ENCODE results near the gene HRG.
"Not testable (repeated sequence)": the region's sequence is repeated elsewhere in the genome, so short reads cannot be mapped to it uniquely, and the experiment has no call there.

Gene HRG

GRCh38 chr3:186682812-186683211 is 17.0 kb downstream of the HRG start:
- H3K36me3 ChIP-seq (ENCODE audit: control insufficient read depth, insufficient read depth, low read length) = no peaks in the 10 kb centered on the region
- no peaks in the 10 kb centered on the region for H3K4me1 ChIP-seq (ENCODE audit: control insufficient read depth, insufficient read depth, low read length, poor library complexity, severe bottlenecking)
- 65 to 74% methylated on average over 3 of the region's 3 CpGs for WGBS, 2 experiments (ENCODE audit: insufficient coverage in 2 of 2)
- no peak overlapping the region for H3K27ac ChIP-seq (ENCODE audit: low read depth, low read length, severe bottlenecking)
- no peak overlapping the region for H3K4me3 ChIP-seq (ENCODE audit: extremely low read depth, insufficient read depth, low read length, poor library complexity, severe bottlenecking)
- H3K9me3 ChIP-seq (ENCODE audit: control insufficient read depth, low read length) = peaks cover 8% of the 10 kb centered on the region

- Histone ChIP-seq H3K4me3 (ENCODE audit: extremely low read depth, insufficient read depth, low read length, poor library complexity, severe bottlenecking) (no peak overlapping the region), H3K9me3 (ENCODE audit: control insufficient read depth, low read length) (peaks cover 8% of the 10 kb centered on the region), H3K36me3 (ENCODE audit: control insufficient read depth, insufficient read depth, low read length) (no peaks in the 10 kb centered on the region), H3K27ac (ENCODE audit: low read depth, low read length, severe bottlenecking) (no peak overlapping the region), H3K4me1 (ENCODE audit: control insufficient read depth, insufficient read depth, low read length, poor library complexity, severe bottlenecking) (no peaks in the 10 kb centered on the region)
- 62 to 63% methylated on average over 2 of the region's 3 CpGs for WGBS, 2 experiments (ENCODE audit: insufficient coverage in 2 of 2)
Observed at GRCh38 chr3:186683979-186684378, 18.2 kb downstream of the HRG start.

- H3K4me1 ChIP-seq (ENCODE audit: control insufficient read depth, insufficient read depth, low read length, poor library complexity, severe bottlenecking); H3K36me3 ChIP-seq (ENCODE audit: control insufficient read depth, insufficient read depth, low read length); H3K4me3 ChIP-seq (ENCODE audit: extremely low read depth, insufficient read depth, low read length, poor library complexity, severe bottlenecking); H3K9me3 ChIP-seq (ENCODE audit: control insufficient read depth, low read length); H3K27ac ChIP-seq (ENCODE audit: low read depth, low read length, severe bottlenecking): not testable (repeated sequence)
- WGBS, 2 experiments (ENCODE audit: insufficient coverage in 2 of 2) = 71 to 100% methylated on average over 1 of the region's 2 CpGs
Observed at GRCh38 chr3:186686475-186686874, 20.7 kb downstream of the HRG start.

DNA sequence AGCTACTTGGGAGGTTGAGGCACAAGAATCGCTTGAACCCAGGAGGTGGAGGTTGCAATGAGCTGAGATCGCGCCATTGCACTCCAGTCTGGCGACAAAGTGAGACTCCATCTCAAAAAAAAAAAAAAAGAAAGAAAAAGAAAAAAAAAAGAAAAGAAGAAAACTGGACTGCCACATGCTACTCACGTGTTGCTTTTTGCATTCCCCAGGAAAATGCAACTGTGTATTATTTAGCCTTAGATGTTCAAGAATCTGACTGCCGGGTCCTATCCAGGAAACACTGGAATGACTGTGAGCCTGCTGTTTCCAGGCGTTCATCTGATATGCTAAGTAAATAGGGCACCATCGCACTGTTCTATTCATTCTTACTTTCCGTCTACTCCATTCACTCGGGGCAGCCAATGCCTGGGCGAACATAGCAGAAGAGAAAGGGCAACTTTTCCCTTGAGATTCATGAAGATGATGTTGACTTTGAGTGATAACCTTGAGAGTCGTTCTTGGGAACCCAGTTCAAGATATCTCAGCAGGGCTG is 21.4 kb downstream of the HRG start:
- H3K36me3 ChIP-seq (ENCODE audit: control insufficient read depth, insufficient read depth, low read length) = no peaks in the 10 kb centered on the region
- H3K4me1 ChIP-seq (ENCODE audit: control insufficient read depth, insufficient read depth, low read length, poor library complexity, severe bottlenecking) = no peaks in the 10 kb centered on the region
- H3K9me3 ChIP-seq (ENCODE audit: control insufficient read depth, low read length) = peaks cover 8% of the 10 kb centered on the region
- H3K4me3 ChIP-seq (ENCODE audit: extremely low read depth, insufficient read depth, low read length, poor library complexity, severe bottlenecking) = no peak overlapping the region
- no peak overlapping the region for H3K27ac ChIP-seq (ENCODE audit: low read depth, low read length, severe bottlenecking)
- WGBS, 2 experiments (ENCODE audit: insufficient coverage in 2 of 2) = 93 to 97% methylated on average over 5 to 6 of the region's 12 CpGs

- H3K4me3 ChIP-seq (ENCODE audit: extremely low read depth, insufficient read depth, low read length, poor library complexity, severe bottlenecking); H3K4me1 ChIP-seq (ENCODE audit: control insufficient read depth, insufficient read depth, low read length, poor library complexity, severe bottlenecking); H3K36me3 ChIP-seq (ENCODE audit: control insufficient read depth, insufficient read depth, low read length); H3K27ac ChIP-seq (ENCODE audit: low read depth, low read length, severe bottlenecking); H3K9me3 ChIP-seq (ENCODE audit: control insufficient read depth, low read length): not testable (repeated sequence)
- WGBS, 2 experiments (ENCODE audit: insufficient coverage in 2 of 2) = no CpG with 5 or more reads among the region's 1 CpG
Observed at GRCh38 chr3:186690304-186690703, 24.5 kb downstream of the HRG start.

DNA sequence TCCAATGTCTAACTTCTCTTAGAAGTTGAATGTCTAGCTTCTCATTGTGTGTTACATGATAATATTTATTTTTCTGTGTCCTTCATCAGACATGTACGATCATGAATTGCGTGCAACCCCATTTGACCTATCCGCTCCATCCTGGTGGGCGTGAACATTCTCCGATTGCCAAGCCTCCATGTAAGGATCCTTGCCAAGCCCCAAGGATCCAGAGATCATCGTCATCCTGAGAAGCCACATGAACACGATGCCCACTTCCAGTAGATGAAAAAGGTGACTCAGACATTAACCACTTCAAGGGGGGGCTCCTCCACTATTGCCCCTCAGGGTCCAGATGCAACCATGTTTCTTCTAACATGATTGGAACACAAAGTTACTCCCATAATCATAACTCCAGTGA is 25.9 kb downstream of the HRG start:
- Histone ChIP-seq H3K9me3 (ENCODE audit: control insufficient read depth, low read length) (no peaks in the 10 kb centered on the region), H3K4me3 (ENCODE audit: extremely low read depth, insufficient read depth, low read length, poor library complexity, severe bottlenecking) (no peak overlapping the region)
- WGBS, 2 experiments (ENCODE audit: insufficient coverage in 2 of 2) = 88 to 96% methylated on average over 6 to 7 of the region's 7 CpGs

GRCh38 chr3:186693843-186694242 is 28.0 kb downstream of the HRG start:
- Histone ChIP-seq H3K4me1 (ENCODE audit: control insufficient read depth, insufficient read depth, low read length, poor library complexity, severe bottlenecking) (no peaks in the 10 kb centered on the region), H3K4me3 (ENCODE audit: extremely low read depth, insufficient read depth, low read length, poor library complexity, severe bottlenecking) (no peak overlapping the region), H3K27ac (ENCODE audit: low read depth, low read length, severe bottlenecking) (no peak overlapping the region), H3K36me3 (ENCODE audit: control insufficient read depth, insufficient read depth, low read length) (no peaks in the 10 kb centered on the region), H3K9me3 (ENCODE audit: control insufficient read depth, low read length) (no peaks in the 10 kb centered on the region)
- WGBS, 2 experiments (ENCODE audit: insufficient coverage in 2 of 2) = 93 to 100% methylated on average over 2 of the region's 3 CpGs

More for the DNA sequence above, 25.9 kb downstream of the HRG start:
- Histone ChIP-seq H3K4me1 (ENCODE audit: control insufficient read depth, insufficient read depth, low read length, poor library complexity, severe bottlenecking) (no peaks in the 10 kb centered on the region), H3K27ac (ENCODE audit: low read depth, low read length, severe bottlenecking) (no peak overlapping the region), H3K36me3 (ENCODE audit: control insufficient read depth, insufficient read depth, low read length) (no peaks in the 10 kb centered on the region)

GRCh38 chr3:186694288-186695032 is 28.6 kb downstream of the HRG start:
- no peaks in the 10 kb centered on the region for H3K4me1 ChIP-seq (ENCODE audit: control insufficient read depth, insufficient read depth, low read length, poor library complexity, severe bottlenecking)
- H3K4me3 ChIP-seq (ENCODE audit: extremely low read depth, insufficient read depth, low read length, poor library complexity, severe bottlenecking) = no peak overlapping the region
- H3K27ac ChIP-seq (ENCODE audit: low read depth, low read length, severe bottlenecking) = no peak overlapping the region
- no peaks in the 10 kb centered on the region for H3K9me3 ChIP-seq (ENCODE audit: control insufficient read depth, low read length)
- no peaks in the 10 kb centered on the region for H3K36me3 ChIP-seq (ENCODE audit: control insufficient read depth, insufficient read depth, low read length)
- 62 to 74% methylated on average over 3 to 4 of the region's 6 CpGs for WGBS, 2 experiments (ENCODE audit: insufficient coverage in 2 of 2)

GRCh38 chr3:186696522-186696921 is 30.7 kb downstream of the HRG start:
- Histone ChIP-seq H3K27ac (ENCODE audit: low read depth, low read length, severe bottlenecking) (no peak overlapping the region), H3K4me3 (ENCODE audit: extremely low read depth, insufficient read depth, low read length, poor library complexity, severe bottlenecking) (no peak overlapping the region), H3K36me3 (ENCODE audit: control insufficient read depth, insufficient read depth, low read length) (no peaks in the 10 kb centered on the region), H3K4me1 (ENCODE audit: control insufficient read depth, insufficient read depth, low read length, poor library complexity, severe bottlenecking) (no peaks in the 10 kb centered on the region), H3K9me3 (ENCODE audit: control insufficient read depth, low read length) (no peaks in the 10 kb centered on the region)
- WGBS, 2 experiments (ENCODE audit: insufficient coverage in 2 of 2) = 100% methylated on average over 1 of the region's 2 CpGs

GRCh38 chr3:186697510-186697909 is 31.7 kb downstream of the HRG start:
- 89 to 100% methylated on average over 1 of the region's 4 CpGs for WGBS, 2 experiments (ENCODE audit: insufficient coverage in 2 of 2)
- no peaks in the 10 kb centered on the region for H3K9me3 ChIP-seq (ENCODE audit: control insufficient read depth, low read length)
- no peak overlapping the region for H3K4me3 ChIP-seq (ENCODE audit: extremely low read depth, insufficient read depth, low read length, poor library complexity, severe bottlenecking)
- no peaks in the 10 kb centered on the region for H3K4me1 ChIP-seq (ENCODE audit: control insufficient read depth, insufficient read depth, low read length, poor library complexity, severe bottlenecking)
- H3K27ac ChIP-seq (ENCODE audit: low read depth, low read length, severe bottlenecking) = no peak overlapping the region
- no peaks in the 10 kb centered on the region for H3K36me3 ChIP-seq (ENCODE audit: control insufficient read depth, insufficient read depth, low read length)

DNA sequence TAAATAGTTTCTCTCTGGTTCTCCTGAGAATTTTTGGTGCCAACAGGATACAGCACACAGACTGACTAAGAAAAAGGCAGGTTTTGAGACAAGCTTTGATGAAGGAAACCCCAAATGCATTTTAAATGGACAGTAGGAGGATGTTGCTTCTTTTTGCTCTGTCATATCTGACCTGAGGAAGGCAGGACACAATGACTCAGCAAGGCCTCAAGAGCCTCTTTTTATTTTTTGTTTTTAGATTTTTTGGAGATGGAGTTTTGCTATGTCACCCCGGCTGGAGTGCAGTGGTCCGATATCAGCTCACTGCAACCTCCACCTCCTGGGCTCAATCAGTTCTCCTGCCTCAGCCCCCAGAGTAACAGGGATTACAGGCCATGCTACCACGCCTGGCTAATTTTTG is 34.5 kb downstream of the HRG start:
- H3K4me1 ChIP-seq (ENCODE audit: control insufficient read depth, insufficient read depth, low read length, poor library complexity, severe bottlenecking) = no peaks in the 10 kb centered on the region
- 89 to 100% methylated on average over 2 to 3 of the region's 3 CpGs for WGBS, 2 experiments (ENCODE audit: insufficient coverage in 2 of 2)

More for the DNA sequence above, 34.5 kb downstream of the HRG start:
- H3K9me3 ChIP-seq (ENCODE audit: control insufficient read depth, low read length) = no peaks in the 10 kb centered on the region
- no peak overlapping the region for H3K4me3 ChIP-seq (ENCODE audit: extremely low read depth, insufficient read depth, low read length, poor library complexity, severe bottlenecking)
- no peaks in the 10 kb centered on the region for H3K36me3 ChIP-seq (ENCODE audit: control insufficient read depth, insufficient read depth, low read length)
- no peak overlapping the region for H3K27ac ChIP-seq (ENCODE audit: low read depth, low read length, severe bottlenecking)

All from mesodermal cell (in vitro differentiated cells).